HepG2 (cell line): ENCODE measurements around the gene CD68. TPM values are rescaled to one million over a fixed set of nuclear protein-coding genes. Genes with fewer than 3 reads are reported as not detected.

Source experiments
- ARNT ChIP-seq: fragments of 450-650 bp; IDR thresholded peaks from 2 replicates; pipeline ENCODE4 v1.6.1; 2017
- FOXK2 ChIP-seq: fragments of 450-650 bp; IDR thresholded peaks from 2 replicates; pipeline ENCODE4 v1.6.1; 2016
- FOXO1 ChIP-seq: sonication (generic); formaldehyde crosslinking; IDR thresholded peaks from 2 replicates; pipeline ENCODE4 v1.4.0; 2020; ENCODE audit warnings: missing genetic modification reagents
- GMEB2 ChIP-seq: IDR thresholded peaks from 2 replicates; pipeline ENCODE4 v1.6.1; 2016; ENCODE audit warnings: missing biosample characterization, missing genetic modification reagents, low read depth
- HNF4A ChIP-seq: sonication (generic); formaldehyde crosslinking; IDR thresholded peaks from 2 replicates; pipeline ENCODE4 v1.4.0; 2020; ENCODE audit warnings: missing genetic modification reagents
- HOXA7 ChIP-seq: sonication (generic); formaldehyde crosslinking; IDR thresholded peaks from 2 replicates; pipeline ENCODE4 v1.8.1; 2022; ENCODE audit warnings: mild to moderate bottlenecking, missing genetic modification reagents, moderate library complexity
- HOXD1 ChIP-seq: sonication (generic); formaldehyde crosslinking; IDR thresholded peaks from 2 replicates; pipeline ENCODE4 v1.5.0; 2020; ENCODE audit warnings: missing genetic modification reagents
- KDM3A ChIP-seq: IDR thresholded peaks from 2 replicates; pipeline ENCODE4 v1.6.1; 2018; ENCODE audit warnings: low read depth, missing compliant biosample characterization
- KLF9 ChIP-seq: IDR thresholded peaks from 2 replicates; pipeline ENCODE4 v1.6.1; 2016; ENCODE audit warnings: low read depth
- MTA3 ChIP-seq: sonication (generic); formaldehyde crosslinking; IDR thresholded peaks from 2 replicates; pipeline ENCODE4 v1.4.0; 2020; ENCODE audit warnings: missing genetic modification reagents
- NFE2L1 ChIP-seq: sonication (generic); formaldehyde crosslinking; IDR thresholded peaks from 2 replicates; pipeline ENCODE4 v1.4.0; 2020; ENCODE audit warnings: missing genetic modification reagents, mild to moderate bottlenecking, borderline replicate concordance
- POGZ ChIP-seq: sonication (generic); formaldehyde crosslinking; IDR thresholded peaks from 2 replicates; pipeline ENCODE4 v1.4.0; 2020; ENCODE audit warnings: mild to moderate bottlenecking, missing genetic modification reagents
- RFX5 ChIP-seq: IDR thresholded peaks from 2 replicates; pipeline ENCODE4 v1.6.1; 2011; ENCODE audit warnings: low read depth, low read length, improper control_type of control experiment
- SAFB2 ChIP-seq: sonication (generic); formaldehyde crosslinking; IDR thresholded peaks from 2 replicates; pipeline ENCODE4 v1.5.1; 2020; ENCODE audit warnings: missing genetic modification reagents, low read depth, mild to moderate bottlenecking, borderline replicate concordance
- SALL2 ChIP-seq: sonication (generic); formaldehyde crosslinking; IDR thresholded peaks from 2 replicates; pipeline ENCODE4 v1.8.1; 2023; ENCODE audit warnings: mild to moderate bottlenecking, missing genetic modification reagents, inconsistent platforms
- SRSF9 ChIP-seq: fragments of 200-400 bp; formaldehyde crosslinking; IDR thresholded peaks from 2 replicates; pipeline ENCODE4 v1.6.1; 2018; ENCODE audit warnings: borderline replicate concordance, mild to moderate bottlenecking, low read depth, low read length; ENCODE audit not compliant: insufficient read depth, poor library complexity, severe bottlenecking
- TBP ChIP-seq: sonication (generic); formaldehyde crosslinking; IDR thresholded peaks from 2 replicates; pipeline ENCODE4 v1.5.0; 2020; ENCODE audit warnings: missing genetic modification reagents
- TBX2 ChIP-seq: sonication (generic); formaldehyde crosslinking; IDR thresholded peaks from 2 replicates; pipeline ENCODE4 v1.5.0; 2020; ENCODE audit warnings: missing genetic modification reagents, mild to moderate bottlenecking, borderline replicate concordance
- TEAD2 ChIP-seq: sonication (generic); formaldehyde crosslinking; IDR thresholded peaks from 2 replicates; pipeline ENCODE4 v1.9.0; 2021; ENCODE audit warnings: missing genetic modification reagents
- XBP1 ChIP-seq: sonication (generic); formaldehyde crosslinking; IDR thresholded peaks from 2 replicates; pipeline ENCODE4 v1.5.0; 2020; ENCODE audit warnings: missing genetic modification reagents
- ZBTB26 ChIP-seq: IDR thresholded peaks from 2 replicates; pipeline ENCODE4 v1.6.1; 2016; ENCODE audit warnings: missing compliant biosample characterization, missing genetic modification reagents, borderline replicate concordance
- ZC3H13 ChIP-seq: sonication (generic); formaldehyde crosslinking; IDR thresholded peaks from 2 replicates; pipeline ENCODE4 v1.8.1; 2023; ENCODE audit warnings: mild to moderate bottlenecking, missing genetic modification reagents, moderate library complexity
- ZC3H4 ChIP-seq: sonication (generic); formaldehyde crosslinking; IDR thresholded peaks from 2 replicates; pipeline ENCODE4 v1.4.0; 2020; ENCODE audit warnings: missing genetic modification reagents, borderline replicate concordance
- ZFX ChIP-seq: sonication (generic); formaldehyde crosslinking; IDR thresholded peaks from 2 replicates; pipeline ENCODE4 v1.4.0; 2020; ENCODE audit warnings: mild to moderate bottlenecking, low read depth, missing genetic modification reagents, moderate library complexity
- ZNF17 ChIP-seq: sonication (generic); formaldehyde crosslinking; IDR thresholded peaks from 2 replicates; pipeline ENCODE4 v1.5.0; 2020; ENCODE audit warnings: mild to moderate bottlenecking, missing genetic modification reagents
- ZNF260 ChIP-seq: sonication (generic); formaldehyde crosslinking; IDR thresholded peaks from 2 replicates; pipeline ENCODE4 v1.4.0; 2020; ENCODE audit warnings: missing genetic modification reagents, low read depth, mild to moderate bottlenecking, borderline replicate concordance
- ZNF296 ChIP-seq: sonication (generic); formaldehyde crosslinking; conservative IDR thresholded peaks from 2 replicates; pipeline ENCODE4 v1.5.0; 2020; ENCODE audit warnings: mild to moderate bottlenecking, missing genetic modification reagents
- ZNF543 ChIP-seq: sonication (generic); formaldehyde crosslinking; IDR thresholded peaks from 2 replicates; pipeline ENCODE4 v1.4.0; 2020; ENCODE audit warnings: mild to moderate bottlenecking, missing genetic modification reagents
- ZNF550 ChIP-seq: sonication (generic); formaldehyde crosslinking; IDR thresholded peaks from 2 replicates; pipeline ENCODE4 v1.4.0; 2020; ENCODE audit warnings: mild to moderate bottlenecking, missing genetic modification reagents, borderline replicate concordance
- ZNF644 ChIP-seq: IDR thresholded peaks from 2 replicates; pipeline ENCODE4 v1.6.1; 2016; ENCODE audit warnings: low read depth
- ZSCAN30 ChIP-seq: sonication (generic); formaldehyde crosslinking; IDR thresholded peaks from 2 replicates; pipeline ENCODE4 v1.5.0; 2020; ENCODE audit warnings: mild to moderate bottlenecking, missing genetic modification reagents
- polyA plus RNA-seq, 8 experiments: library from polyadenylated mRNA; depleted of rRNA in 3 of 8; stranded (reverse) in 7 of 8; unstranded in 1 of 8; fragments of >200 nt; fragmentation: Illumina TruSeq in 4 of 8; extraction: Trizol in 4 of 8; gene quantifications; 2 replicates each; pipeline versions ENCODE4 v1.2.1 to v1.2.3, GENCODE V29; 2011 to 2016; ENCODE audit warnings: low read depth in 4 of 8, missing spikeins in 1 of 8, mixed read lengths in 1 of 8; ENCODE audit not compliant: insufficient read depth in 1 of 8
- total RNA-seq, 5 experiments: library from RNA; depleted of rRNA; stranded (reverse); fragments of >200 nt; fragmentation: Illumina TruSeq; extraction: Trizol; gene quantifications; 2 replicates each; pipeline ENCODE4 v1.2.3, GENCODE V29; 2016; ENCODE audit warnings: low read depth in 1 of 5

Gene CD68
- total and polyA plus RNA-seq, 2 of the 13 experiments (the other 11 are each of a cell fraction or from before 2014, with no cell fraction given): 10.3 to 104 TPM

- TF ChIP-seq ZC3H13 (CRISPR knock-in tag) (peak; percentile 97), ZC3H4 (CRISPR knock-in tag) (peak; percentile 99), TEAD2 (CRISPR knock-in tag) (peak; percentile 46; the same call in 1 of the 2 replicates), ZNF296 (CRISPR knock-in tag) (0 out of 2 replicates have a peak, but pooled peaks have one; percentile 69), HNF4A (CRISPR knock-in tag) (peak; percentile 73), RFX5 (no peak), ZNF550 (no peak), TBP (CRISPR knock-in tag) (0 out of 2 replicates have a peak, but pooled peaks have one; percentile 26), SRSF9 (no peak), POGZ (CRISPR knock-in tag) (peak; percentile 43; the same call in 1 of the 2 replicates), ZNF17 (CRISPR knock-in tag) (no peak), ZFX (CRISPR knock-in tag) (peak; percentile 57), KLF9 (CRISPR knock-in tag) (no peak), GMEB2 (no peak), FOXK2 (peak; percentile 92), MTA3 (CRISPR knock-in tag) (no peak), SAFB2 (peak; percentile 71), ZNF644 (no peak), NFE2L1 (CRISPR knock-in tag) (no peak; the same call in 1 of the 2 replicates), KDM3A (CRISPR knock-in tag) (no peak), FOXO1 (CRISPR knock-in tag) (no peak; the same call in 1 of the 2 replicates), TBX2 (peak; percentile 88; the same call in 1 of the 2 replicates), ZNF543 (CRISPR knock-in tag) (peak; percentile 67; the same call in 1 of the 2 replicates), HOXD1 (peak; percentile 83; the same call in 1 of the 2 replicates), ZNF260 (CRISPR knock-in tag) (no peak), ZBTB26 (CRISPR knock-in tag) (no peak), HOXA7 (CRISPR knock-in tag) (no peak), SALL2 (CRISPR knock-in tag) (0 out of 2 replicates have a peak, but pooled peaks have one; percentile 46), XBP1 (CRISPR knock-in tag) (0 out of 2 replicates have a peak, but pooled peaks have one; percentile 36), ZSCAN30 (CRISPR knock-in tag) (no peak), ARNT (no peak)
Observed at GRCh38 chr17:7579001-7579833, at the start of gene CD68 (continued).
